NT2/D1 (cell line): Measurements from ENCODE around the gene KAT6B.

ENCODE experiments used
- SUZ12 ChIP-seq: IDR thresholded peaks from 2 replicates; pipeline ENCODE4 v1.6.1; 2011; ENCODE audit not compliant: insufficient read length, insufficient read depth; ENCODE audit errors: extremely low read depth
- YY1 ChIP-seq: IDR thresholded peaks from 2 replicates; pipeline ENCODE4 v1.6.1; 2011; ENCODE audit not compliant: insufficient read length, insufficient read depth
- ZNF274 ChIP-seq: IDR thresholded peaks from 2 replicates; pipeline ENCODE4 v1.6.1; 2011; ENCODE audit warnings: mild to moderate bottlenecking, low read depth, low read length

DNA sequence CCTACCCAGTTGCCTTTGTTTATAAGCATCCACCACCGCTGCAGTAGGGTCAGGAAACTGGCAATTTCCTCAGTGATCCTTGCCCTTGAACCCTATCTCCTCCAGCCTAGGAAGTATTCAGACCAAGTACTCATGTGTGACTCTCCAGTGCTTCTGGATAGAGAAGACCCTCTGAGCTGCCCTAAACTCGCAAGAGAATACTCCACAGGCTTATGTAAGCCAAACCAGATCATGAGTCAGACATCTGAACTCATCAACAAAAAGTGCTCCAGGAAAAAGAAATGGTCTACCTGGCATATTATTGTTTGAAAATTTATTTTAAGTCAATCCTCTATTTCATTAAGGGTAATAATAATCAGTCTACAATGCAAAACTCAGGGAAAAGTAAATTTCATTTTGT lies 101.3 kb downstream of the KAT6B start:
- TF ChIP-seq ZNF274 (no peak), SUZ12 (no peak), YY1 (no peak)
